OCI-LY3 (cell line): ENCODE results near the gene SDK1.

Experiments
- H2AFZ ChIP-seq: fragments of 200-600, 300-600 bp; shearing (Covaris generic); 2 replicates; pipeline ENCODE4 v1.6.0; 2014; ENCODE audit warnings: antibody characterized with exemption, low read depth, low read length
- H3K27ac ChIP-seq: fragments of 200-600, 300-600 bp; sonication (generic); 2 replicates; pipeline ENCODE4 v1.5.1; 2014; ENCODE audit warnings: mild to moderate bottlenecking, low read length, moderate library complexity, mixed read lengths
- H3K27me3 ChIP-seq: fragments of 200-600, 300-600 bp; sonication (generic); 2 replicates; pipeline ENCODE4 v1.6.1; 2014; ENCODE audit warnings: low read depth, low read length, mixed read lengths
- H3K36me3 ChIP-seq: fragments of 200-600, 300-600 bp; sonication (generic); replicated peaks from 2 replicates; pipeline ENCODE3; 2014; ENCODE audit warnings: low read depth, low read length, mixed read lengths
- H3K4me1 ChIP-seq: fragments of 300-600, 200-600 bp; sonication (generic); 2 replicates; pipeline ENCODE4 v1.6.1; 2014; ENCODE audit warnings: low read length, mixed read lengths
- H3K4me2 ChIP-seq: fragments of 200-600, 300-600 bp; sonication (generic); 2 replicates; pipeline ENCODE4 v1.6.1; 2014; ENCODE audit warnings: low read length, mixed read lengths
- H3K4me3 ChIP-seq: fragments of 300-600, 200-600 bp; sonication (generic); 2 replicates; pipeline ENCODE4 v1.5.1; 2014; ENCODE audit warnings: antibody characterized with exemption, mild to moderate bottlenecking, low read length, moderate library complexity
- H3K79me2 ChIP-seq: fragments of 300-600, 200-600 bp; shearing (Covaris generic); 2 replicates; pipeline ENCODE4 v1.6.1; 2014; ENCODE audit warnings: mild to moderate bottlenecking, low read length, mixed read lengths
- H3K9ac ChIP-seq: fragments of 300-600, 200-600 bp; shearing (Covaris generic); 2 replicates; pipeline ENCODE4 v1.6.0; 2014; ENCODE audit warnings: mild to moderate bottlenecking, low read length, moderate library complexity
- H3K9me3 ChIP-seq: fragments of 200-600, 300-600 bp; shearing (Covaris generic); 2 replicates; pipeline ENCODE4 v1.6.1; 2014; ENCODE audit warnings: low read length, mixed read lengths; ENCODE audit not compliant: insufficient read depth
- H4K20me1 ChIP-seq: fragments of 200-600, 300-600 bp; sonication (generic); 2 replicates; pipeline ENCODE4 v1.6.1; 2016; ENCODE audit warnings: low read length, mixed read lengths; ENCODE audit not compliant: insufficient read depth
- EZH2phosphoT487 ChIP-seq: fragments of 200-600 bp; shearing (Covaris generic); IDR thresholded peaks from 2 replicates; pipeline ENCODE4 v1.6.1; 2018; ENCODE audit warnings: antibody characterized with exemption, mixed run types, low read depth
- TF ChIP-seq, protein P1 (sequence below): fragments of 200-600, 300-600 bp; sonication (generic); IDR thresholded peaks from 2 replicates; pipeline ENCODE4 v1.5.1; 2014; ENCODE audit warnings: antibody characterized with exemption, low read length, low read depth

The SDK1 gene

DNA sequence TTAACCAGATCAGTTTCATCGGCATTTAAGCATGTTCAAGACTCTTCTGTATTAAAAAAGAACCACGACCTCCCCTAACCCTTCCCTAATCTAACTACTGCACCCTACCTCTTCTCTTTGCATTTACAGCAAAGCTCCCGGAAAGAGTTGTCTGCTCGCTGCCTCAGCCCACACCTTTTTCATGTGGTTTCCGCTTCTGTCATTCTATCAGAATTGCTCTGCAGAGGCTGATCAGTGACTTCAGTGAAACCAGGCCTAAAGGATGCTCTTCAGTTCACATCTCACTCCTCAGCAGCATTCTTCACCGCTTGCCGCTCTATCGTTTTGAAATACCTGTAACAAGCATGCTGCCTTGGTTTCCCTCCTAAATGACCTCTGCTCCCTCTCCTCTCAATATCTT, 160.9 kb downstream of the SDK1 start:
- no peak overlapping the region for H3K9ac ChIP-seq
- no peak overlapping the region for H3K4me2 ChIP-seq
- no peak overlapping the region for H3K27ac ChIP-seq
- H4K20me1 ChIP-seq, result no peaks in the 10 kb centered on the region
- TF ChIP-seq, protein P1, sequence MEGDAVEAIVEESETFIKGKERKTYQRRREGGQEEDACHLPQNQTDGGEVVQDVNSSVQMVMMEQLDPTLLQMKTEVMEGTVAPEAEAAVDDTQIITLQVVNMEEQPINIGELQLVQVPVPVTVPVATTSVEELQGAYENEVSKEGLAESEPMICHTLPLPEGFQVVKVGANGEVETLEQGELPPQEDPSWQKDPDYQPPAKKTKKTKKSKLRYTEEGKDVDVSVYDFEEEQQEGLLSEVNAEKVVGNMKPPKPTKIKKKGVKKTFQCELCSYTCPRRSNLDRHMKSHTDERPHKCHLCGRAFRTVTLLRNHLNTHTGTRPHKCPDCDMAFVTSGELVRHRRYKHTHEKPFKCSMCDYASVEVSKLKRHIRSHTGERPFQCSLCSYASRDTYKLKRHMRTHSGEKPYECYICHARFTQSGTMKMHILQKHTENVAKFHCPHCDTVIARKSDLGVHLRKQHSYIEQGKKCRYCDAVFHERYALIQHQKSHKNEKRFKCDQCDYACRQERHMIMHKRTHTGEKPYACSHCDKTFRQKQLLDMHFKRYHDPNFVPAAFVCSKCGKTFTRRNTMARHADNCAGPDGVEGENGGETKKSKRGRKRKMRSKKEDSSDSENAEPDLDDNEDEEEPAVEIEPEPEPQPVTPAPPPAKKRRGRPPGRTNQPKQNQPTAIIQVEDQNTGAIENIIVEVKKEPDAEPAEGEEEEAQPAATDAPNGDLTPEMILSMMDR, result no peak
- TF ChIP-seq EZH2phosphoT487, result no peak
- H3K27me3 ChIP-seq, result no peaks in the 10 kb centered on the region
- H3K79me2 ChIP-seq, result no peaks in the 10 kb centered on the region
- H3K4me3 ChIP-seq, result no peak overlapping the region
- no peak overlapping the region for H2AFZ ChIP-seq
- H3K4me1 ChIP-seq, result no peaks in the 10 kb centered on the region
- H3K36me3 ChIP-seq, result no peaks in the 10 kb centered on the region
- no peaks in the 10 kb centered on the region for H3K9me3 ChIP-seq

DNA sequence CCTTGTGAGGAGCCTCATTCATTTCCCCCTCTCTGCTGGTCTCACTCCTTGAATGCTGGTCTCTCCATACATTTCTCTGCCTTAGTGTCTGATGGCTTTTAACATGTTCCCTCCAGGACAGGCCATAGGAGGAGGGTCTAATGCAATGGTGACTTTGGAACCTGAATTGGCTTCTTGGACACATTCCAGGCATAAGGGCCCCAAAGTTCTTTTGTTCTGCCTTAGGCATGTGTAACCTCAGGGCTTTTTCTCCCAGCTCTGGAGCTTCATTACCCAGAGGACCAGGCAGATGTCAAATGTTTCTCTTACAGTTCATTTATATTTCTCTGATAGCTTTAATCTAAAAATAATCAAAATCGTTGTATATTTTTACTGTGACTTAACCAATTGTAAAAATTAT, 162.6 kb downstream of the SDK1 start:
- TF ChIP-seq EZH2phosphoT487, result no peak
- TF ChIP-seq, protein P1, result no peak
- no peak overlapping the region for H3K4me3 ChIP-seq

DNA sequence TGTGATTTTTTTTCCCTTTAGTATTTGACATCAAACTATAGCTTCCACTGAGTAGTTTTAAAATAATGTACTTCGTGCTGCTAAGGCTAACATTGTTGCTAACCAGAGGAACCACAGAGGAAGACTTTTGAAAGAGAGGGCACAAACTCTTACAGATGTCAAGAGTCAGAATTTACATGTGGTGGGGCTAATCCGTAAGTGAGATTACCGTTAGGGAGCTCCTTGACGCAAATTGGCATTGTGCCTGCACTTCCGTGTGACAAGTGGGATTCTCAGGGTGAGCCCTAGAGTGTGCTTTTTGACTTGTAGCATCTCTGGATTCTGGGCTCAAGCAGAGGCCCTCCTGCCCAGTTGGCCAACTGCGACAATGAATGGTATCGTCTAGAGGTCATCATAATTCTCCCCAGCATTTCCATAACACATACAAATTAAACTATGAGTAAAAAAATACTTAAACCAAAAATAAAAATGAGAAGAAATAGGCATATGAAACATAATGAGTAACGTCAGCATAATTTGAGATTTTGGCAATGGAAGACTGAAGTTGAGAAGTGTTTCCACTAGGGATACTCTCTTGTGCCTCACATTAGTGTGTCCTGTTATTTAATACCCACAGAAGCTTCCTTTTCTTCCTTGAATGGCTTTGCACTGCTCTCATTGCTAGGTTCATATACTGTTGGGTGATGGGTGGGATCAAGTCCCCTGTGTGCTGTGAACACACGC, 164.0 kb downstream of the SDK1 start:
- no peak overlapping the region for H3K27ac ChIP-seq
- no peak overlapping the region for H3K9ac ChIP-seq
- no peaks in the 10 kb centered on the region for H3K9me3 ChIP-seq
- no peaks in the 10 kb centered on the region for H4K20me1 ChIP-seq
- H3K27me3 ChIP-seq, result no peaks in the 10 kb centered on the region
- H3K36me3 ChIP-seq, result no peaks in the 10 kb centered on the region
- H2AFZ ChIP-seq, result no peak overlapping the region
- no peaks in the 10 kb centered on the region for H3K79me2 ChIP-seq
- no peaks in the 10 kb centered on the region for H3K4me1 ChIP-seq
- no peak for TF ChIP-seq EZH2phosphoT487
- no peak overlapping the region for H3K4me3 ChIP-seq
- H3K4me2 ChIP-seq, result no peak overlapping the region

More for the DNA sequence above, 162.6 kb downstream of the SDK1 start:
- Histone ChIP-seq H2AFZ (no peak overlapping the region), H3K79me2 (no peaks in the 10 kb centered on the region), H3K4me2 (no peak overlapping the region), H3K27me3 (no peaks in the 10 kb centered on the region), H3K27ac (no peak overlapping the region), H3K4me1 (no peaks in the 10 kb centered on the region), H3K9me3 (no peaks in the 10 kb centered on the region), H3K9ac (no peak overlapping the region), H3K36me3 (no peaks in the 10 kb centered on the region), H4K20me1 (no peaks in the 10 kb centered on the region)

DNA sequence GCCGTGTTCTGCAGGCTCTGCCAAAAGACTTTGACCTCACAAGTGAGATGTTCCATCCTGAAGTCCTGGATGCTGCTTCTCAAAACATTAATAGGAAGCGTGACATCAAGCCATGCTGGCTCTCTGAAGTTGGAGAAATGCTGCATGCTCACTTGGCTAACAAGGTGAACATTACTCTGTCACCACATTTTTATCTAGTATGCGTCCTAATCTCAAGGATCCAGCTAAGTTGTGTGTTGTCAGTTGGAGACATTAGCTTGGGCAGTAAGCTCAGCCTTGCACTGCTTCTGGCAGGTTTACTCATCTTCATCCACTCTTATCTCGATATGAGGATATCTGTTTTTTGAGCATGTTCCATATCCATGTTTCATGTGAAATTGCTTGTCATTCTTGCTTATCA, 165.2 kb downstream of the SDK1 start:
- Histone ChIP-seq H3K79me2 (no peaks in the 10 kb centered on the region), H3K9ac (no peak overlapping the region), H3K4me2 (no peak overlapping the region), H4K20me1 (no peaks in the 10 kb centered on the region), H3K27me3 (no peaks in the 10 kb centered on the region), H3K4me3 (no peak overlapping the region), H3K9me3 (no peaks in the 10 kb centered on the region), H2AFZ (no peak overlapping the region), H3K27ac (no peak overlapping the region), H3K4me1 (no peaks in the 10 kb centered on the region), H3K36me3 (no peaks in the 10 kb centered on the region)
- TF ChIP-seq, protein P1, result no peak
- no peak for TF ChIP-seq EZH2phosphoT487
